Ishikawa (cell line): ENCODE results near the gene RAPGEF4.

ENCODE experiments used
- CEBPB ChIP-seq: IDR thresholded peaks from 2 replicates; pipeline ENCODE4 v1.6.1; 2012
- CREB1 ChIP-seq: IDR thresholded peaks from 2 replicates; pipeline ENCODE4 v1.6.1; 2012; ENCODE audit warnings: low read depth
- EP300 ChIP-seq: IDR thresholded peaks from 2 replicates; pipeline ENCODE4 v1.6.1; 2012; ENCODE audit warnings: borderline replicate concordance
- FOXM1 ChIP-seq: IDR thresholded peaks from 2 replicates; pipeline ENCODE4 v1.6.1; 2012; ENCODE audit warnings: low read depth, borderline replicate concordance
- NFIC ChIP-seq: IDR thresholded peaks from 2 replicates; pipeline ENCODE4 v1.6.1; 2012
- RAD21 ChIP-seq: IDR thresholded peaks from 2 replicates; pipeline ENCODE4 v1.6.1; 2012; ENCODE audit warnings: low read depth
- TAF1 ChIP-seq: IDR thresholded peaks from 2 replicates; pipeline ENCODE4 v1.6.1; 2012; ENCODE audit warnings: low read depth, mild to moderate bottlenecking
- TCF12 ChIP-seq: IDR thresholded peaks from 2 replicates; pipeline ENCODE4 v1.6.1; 2012; ENCODE audit warnings: low read depth
- TEAD4 ChIP-seq: IDR thresholded peaks from 2 replicates; pipeline ENCODE4 v1.6.1; 2012
- YY1 ChIP-seq: IDR thresholded peaks from 2 replicates; pipeline ENCODE4 v1.6.1; 2012; ENCODE audit warnings: low read depth
- TF ChIP-seq, protein P1 (sequence below): IDR thresholded peaks from 2 replicates; pipeline ENCODE4 v1.6.1; 2012
- TF ChIP-seq, protein P2 (sequence below): IDR thresholded peaks from 2 replicates; pipeline ENCODE4 v1.6.1; 2012; ENCODE audit warnings: low read depth, mild to moderate bottlenecking
- TF ChIP-seq, protein P3 (sequence below): IDR thresholded peaks from 2 replicates; pipeline ENCODE4 v1.6.1; 2012

DNA sequence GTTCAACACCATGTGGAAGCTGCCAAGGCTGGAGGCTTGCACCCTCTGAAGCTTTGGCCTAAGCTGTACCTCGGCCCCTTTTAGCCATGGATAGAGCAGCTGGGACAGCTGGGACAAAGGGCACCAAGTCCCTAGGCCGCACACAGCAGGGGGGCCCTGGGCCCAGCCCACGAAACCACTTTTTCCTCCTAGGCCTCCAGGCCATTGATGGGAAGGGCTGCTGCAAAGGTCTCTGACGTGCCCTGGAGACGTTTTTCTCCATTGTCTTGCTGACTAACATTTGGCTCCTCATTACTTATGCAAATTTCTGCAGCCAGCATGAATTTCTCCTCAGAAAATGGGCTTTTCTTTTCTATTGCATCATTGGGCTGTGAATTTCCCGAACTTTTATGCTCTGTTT lies 13.7 kb downstream of the RAPGEF4 start:
- TF ChIP-seq, protein P1, sequence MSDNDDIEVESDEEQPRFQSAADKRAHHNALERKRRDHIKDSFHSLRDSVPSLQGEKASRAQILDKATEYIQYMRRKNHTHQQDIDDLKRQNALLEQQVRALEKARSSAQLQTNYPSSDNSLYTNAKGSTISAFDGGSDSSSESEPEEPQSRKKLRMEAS, result no peak
- no peak for TF ChIP-seq EP300
- TF ChIP-seq CEBPB, result no peak
- TF ChIP-seq, protein P2, sequence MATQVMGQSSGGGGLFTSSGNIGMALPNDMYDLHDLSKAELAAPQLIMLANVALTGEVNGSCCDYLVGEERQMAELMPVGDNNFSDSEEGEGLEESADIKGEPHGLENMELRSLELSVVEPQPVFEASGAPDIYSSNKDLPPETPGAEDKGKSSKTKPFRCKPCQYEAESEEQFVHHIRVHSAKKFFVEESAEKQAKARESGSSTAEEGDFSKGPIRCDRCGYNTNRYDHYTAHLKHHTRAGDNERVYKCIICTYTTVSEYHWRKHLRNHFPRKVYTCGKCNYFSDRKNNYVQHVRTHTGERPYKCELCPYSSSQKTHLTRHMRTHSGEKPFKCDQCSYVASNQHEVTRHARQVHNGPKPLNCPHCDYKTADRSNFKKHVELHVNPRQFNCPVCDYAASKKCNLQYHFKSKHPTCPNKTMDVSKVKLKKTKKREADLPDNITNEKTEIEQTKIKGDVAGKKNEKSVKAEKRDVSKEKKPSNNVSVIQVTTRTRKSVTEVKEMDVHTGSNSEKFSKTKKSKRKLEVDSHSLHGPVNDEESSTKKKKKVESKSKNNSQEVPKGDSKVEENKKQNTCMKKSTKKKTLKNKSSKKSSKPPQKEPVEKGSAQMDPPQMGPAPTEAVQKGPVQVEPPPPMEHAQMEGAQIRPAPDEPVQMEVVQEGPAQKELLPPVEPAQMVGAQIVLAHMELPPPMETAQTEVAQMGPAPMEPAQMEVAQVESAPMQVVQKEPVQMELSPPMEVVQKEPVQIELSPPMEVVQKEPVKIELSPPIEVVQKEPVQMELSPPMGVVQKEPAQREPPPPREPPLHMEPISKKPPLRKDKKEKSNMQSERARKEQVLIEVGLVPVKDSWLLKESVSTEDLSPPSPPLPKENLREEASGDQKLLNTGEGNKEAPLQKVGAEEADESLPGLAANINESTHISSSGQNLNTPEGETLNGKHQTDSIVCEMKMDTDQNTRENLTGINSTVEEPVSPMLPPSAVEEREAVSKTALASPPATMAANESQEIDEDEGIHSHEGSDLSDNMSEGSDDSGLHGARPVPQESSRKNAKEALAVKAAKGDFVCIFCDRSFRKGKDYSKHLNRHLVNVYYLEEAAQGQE, result no peak
- TF ChIP-seq, protein P3, sequence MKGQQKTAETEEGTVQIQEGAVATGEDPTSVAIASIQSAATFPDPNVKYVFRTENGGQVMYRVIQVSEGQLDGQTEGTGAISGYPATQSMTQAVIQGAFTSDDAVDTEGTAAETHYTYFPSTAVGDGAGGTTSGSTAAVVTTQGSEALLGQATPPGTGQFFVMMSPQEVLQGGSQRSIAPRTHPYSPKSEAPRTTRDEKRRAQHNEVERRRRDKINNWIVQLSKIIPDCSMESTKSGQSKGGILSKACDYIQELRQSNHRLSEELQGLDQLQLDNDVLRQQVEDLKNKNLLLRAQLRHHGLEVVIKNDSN, result no peak
- no peak for TF ChIP-seq TAF1
- no peak for TF ChIP-seq TCF12
- no peak for TF ChIP-seq CREB1
- TF ChIP-seq FOXM1, result no peak
- no peak for TF ChIP-seq YY1
- TF ChIP-seq RAD21, result no peak
- no peak for TF ChIP-seq NFIC
- no peak for TF ChIP-seq TEAD4
